GM18505 (cell line): ENCODE measurements around the gene CELSR3.

Experiments used
- ATAC-seq: cut with Tn5 transposase; IDR thresholded peaks from one replicate; pipeline ENCODE4 v1.9.1; 2021; ENCODE audit not compliant: unreplicated experiment
- POLR2A ChIP-seq: IDR thresholded peaks from 4 replicates; pipeline ENCODE4 v1.6.1; 2011; ENCODE audit warnings: borderline replicate concordance; ENCODE audit not compliant: insufficient read depth, insufficient read length; ENCODE audit errors: extremely low read depth

CELSR3 gene

DNA sequence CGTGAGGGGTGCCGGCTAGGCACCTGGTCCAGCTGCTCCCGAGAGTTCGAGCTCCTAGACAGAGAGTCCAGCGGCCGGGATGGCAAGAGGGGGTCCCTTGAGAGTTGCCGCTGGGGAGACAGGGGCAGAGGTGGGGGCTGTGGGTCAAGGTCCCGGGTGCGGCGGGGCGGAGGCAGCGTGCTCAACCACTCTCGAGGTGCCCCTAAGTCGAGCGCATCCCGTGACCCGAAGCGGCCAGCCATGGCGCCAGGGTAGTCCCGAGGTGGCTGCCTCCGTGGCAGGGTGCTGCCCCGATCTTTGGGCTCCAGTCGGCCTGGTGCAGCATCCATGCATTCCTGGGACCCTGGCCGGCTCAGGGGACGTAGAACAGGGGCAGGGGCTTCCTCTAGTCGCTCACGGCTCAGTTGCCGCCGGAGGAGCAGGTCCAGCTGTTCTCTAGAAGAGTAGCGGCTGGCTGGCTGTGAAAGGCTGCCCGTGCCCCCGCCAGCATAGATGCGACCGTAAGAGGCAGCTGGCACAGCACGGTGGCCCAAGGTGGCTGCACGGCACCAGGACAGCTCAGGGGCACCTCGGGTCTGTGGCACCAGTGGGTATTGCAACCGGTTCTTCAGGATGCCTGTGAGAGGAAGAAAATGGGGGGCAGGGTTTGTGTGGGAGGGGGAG lies 22.6 kb downstream of the CELSR3 start:
- no peak for ATAC-seq
- no peak for TF ChIP-seq POLR2A

DNA sequence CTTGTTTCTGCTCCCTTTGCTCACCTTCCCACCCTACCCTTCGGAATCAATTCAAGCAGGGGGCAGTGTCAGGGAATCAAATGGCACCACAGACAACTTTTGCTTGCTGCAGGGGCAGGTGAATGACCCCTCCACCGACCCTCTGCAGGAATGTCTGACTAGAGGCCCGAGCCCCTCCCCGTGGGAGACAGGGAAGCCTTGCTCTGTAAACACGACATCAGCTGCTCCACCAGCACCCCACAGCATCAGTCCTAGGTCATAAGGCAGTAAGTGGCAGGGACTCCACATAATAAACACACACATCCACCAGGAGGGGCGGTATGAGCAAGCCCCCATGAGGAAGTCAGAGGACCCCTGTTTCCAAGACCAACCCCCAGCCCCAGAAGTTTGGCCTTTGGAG lies 25.4 kb downstream of the CELSR3 start:
- TF ChIP-seq POLR2A, result no peak

DNA sequence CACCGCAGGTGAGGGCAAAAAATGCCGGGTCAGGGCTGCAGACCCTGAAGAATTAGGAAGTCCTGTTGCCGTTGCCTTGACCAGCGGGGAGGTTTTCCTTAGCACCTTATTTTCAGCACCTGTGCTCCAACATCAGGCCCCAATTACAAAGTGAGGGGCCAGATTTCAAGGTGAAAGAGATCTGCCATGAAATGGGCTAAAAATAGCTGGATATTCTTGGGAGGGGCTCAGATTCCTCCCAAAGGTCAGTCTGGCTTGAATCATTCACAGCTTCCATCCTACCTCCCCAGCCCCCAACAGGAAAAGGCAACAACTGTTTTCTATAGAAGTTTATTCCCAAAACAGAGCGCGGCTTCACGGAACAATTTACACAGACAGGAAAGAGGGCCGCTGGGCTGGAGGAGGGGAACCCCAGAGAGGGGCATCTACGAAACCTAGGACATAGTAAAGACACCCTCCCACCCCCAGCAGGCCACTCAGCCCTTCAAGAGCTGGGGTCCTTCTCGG lies 26.5 kb downstream of the CELSR3 start:
- no peak for TF ChIP-seq POLR2A
- no peak for ATAC-seq

More for the DNA sequence above, 25.4 kb downstream of the CELSR3 start:
- no peak for ATAC-seq

DNA sequence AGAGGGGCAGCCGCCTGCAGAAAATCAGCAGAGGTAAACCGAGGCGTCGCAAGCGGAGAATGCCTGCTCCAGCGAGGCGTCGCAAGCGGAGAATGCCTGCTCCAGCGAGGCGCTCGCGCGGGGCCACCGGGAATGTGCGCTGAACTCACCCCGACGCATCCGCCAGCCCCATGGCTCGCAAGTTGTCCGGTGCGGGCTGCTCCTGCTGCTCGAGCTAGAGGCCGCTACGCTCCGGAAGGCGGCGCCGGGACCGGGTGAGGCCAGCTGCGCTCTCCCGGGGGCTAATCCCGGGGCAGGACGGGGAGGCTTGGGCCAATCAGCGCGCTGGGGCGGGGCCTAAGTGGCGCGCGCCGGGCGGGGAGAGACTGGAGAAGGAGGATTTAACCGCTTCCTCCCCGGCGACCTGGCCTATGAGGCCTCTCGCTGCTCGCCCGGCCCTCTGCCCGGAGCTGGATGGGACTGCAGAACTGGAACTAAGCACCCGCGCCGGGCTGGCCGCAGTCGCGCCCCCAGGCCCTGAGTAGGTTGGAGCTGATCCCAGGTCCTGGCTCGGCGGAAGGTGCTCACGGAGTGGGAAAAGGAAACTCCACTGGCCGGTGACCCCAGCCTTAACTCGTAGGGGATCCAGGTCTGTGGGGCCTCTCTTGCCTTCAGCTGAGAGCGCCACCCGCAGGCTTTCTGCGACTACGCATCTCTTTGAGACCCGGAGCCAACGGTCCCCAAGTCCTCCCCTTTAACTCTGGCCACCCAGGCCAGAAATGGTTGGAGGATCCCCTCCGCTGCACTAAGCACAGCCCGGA lies 27.3 kb downstream of the CELSR3 start, which contains the start of gene SLC26A6:
Gene SLC26A6, minus strand, starts transcription at position 240 of the 800 bp plus-strand sequence. Its CDS starts 68 bp downstream, at position 172.
- peak; percentile 87 for ATAC-seq
- peak; percentile 74 for TF ChIP-seq POLR2A

DNA sequence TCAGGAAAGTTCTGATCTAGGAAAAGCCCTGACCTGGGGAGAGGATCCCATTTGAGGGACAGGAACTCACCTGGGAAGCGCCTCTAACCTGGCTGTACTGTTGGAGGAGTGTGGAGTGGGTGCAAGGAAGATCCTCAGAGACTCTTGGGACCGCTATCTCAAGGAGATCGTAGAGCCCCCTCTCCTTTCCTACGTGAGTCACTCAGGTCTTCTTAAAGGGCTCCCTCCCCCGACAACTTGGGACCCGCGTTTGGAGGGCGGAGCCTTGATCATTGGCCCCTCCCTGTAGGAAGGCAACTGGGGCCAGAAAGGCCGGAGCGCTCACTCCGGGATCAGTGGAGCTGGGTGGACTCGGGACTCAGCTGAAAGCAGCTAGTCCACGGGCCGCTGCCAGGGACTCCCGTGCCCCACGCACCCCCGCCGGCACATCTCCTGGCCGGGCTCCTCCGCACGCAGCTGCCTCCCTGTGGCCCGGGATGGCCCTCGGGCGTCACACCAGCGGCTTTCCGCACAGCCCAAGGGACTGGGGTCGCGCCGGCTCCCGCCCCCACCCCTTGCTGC lies 27.9 kb downstream of the CELSR3 start:
- peak; percentile 24 for ATAC-seq
- TF ChIP-seq POLR2A, result no peak

DNA sequence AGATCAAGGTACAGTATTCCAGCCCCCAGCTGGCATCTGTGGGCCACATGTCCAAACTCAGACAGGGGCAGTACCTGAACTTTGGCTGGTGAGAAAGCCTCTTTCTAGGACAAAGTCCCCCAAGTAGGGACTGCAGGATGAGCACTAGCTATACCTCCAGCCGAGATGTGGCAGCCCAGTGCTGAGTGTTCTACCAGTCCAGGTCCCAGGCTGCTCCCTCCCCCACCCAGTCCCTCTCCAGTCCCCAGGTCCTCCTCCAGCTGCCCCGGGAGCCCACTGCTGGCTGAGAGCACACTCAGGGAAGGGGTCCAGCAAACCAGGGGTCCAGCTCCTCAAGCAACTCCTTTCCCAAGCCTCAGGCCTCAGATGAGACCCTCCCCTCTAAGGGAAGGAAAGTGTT lies 28.9 kb downstream of the CELSR3 start:
- no peak for TF ChIP-seq POLR2A
- no peak for ATAC-seq

DNA sequence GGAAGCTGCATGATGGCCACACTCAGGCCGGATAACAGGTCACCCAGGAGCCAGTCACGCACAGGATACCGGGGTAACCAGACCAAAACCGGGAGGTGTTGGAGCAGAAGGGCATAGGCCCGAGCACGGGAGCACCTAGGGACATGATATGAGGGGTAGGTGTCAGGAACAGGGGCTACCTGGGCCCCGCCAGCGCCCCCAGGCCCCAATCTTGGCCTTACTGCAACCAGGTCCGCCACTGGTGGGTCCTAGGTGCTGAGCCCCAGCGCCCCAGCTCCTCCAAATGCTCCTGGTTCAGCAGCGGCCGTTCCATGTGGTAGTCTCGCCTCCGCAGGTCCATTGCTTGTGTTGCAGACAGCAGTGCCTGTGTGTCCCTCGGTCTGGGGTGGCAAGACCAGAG lies 29.4 kb downstream of the CELSR3 start:
- ATAC-seq, result no peak
- TF ChIP-seq POLR2A, result no peak

DNA sequence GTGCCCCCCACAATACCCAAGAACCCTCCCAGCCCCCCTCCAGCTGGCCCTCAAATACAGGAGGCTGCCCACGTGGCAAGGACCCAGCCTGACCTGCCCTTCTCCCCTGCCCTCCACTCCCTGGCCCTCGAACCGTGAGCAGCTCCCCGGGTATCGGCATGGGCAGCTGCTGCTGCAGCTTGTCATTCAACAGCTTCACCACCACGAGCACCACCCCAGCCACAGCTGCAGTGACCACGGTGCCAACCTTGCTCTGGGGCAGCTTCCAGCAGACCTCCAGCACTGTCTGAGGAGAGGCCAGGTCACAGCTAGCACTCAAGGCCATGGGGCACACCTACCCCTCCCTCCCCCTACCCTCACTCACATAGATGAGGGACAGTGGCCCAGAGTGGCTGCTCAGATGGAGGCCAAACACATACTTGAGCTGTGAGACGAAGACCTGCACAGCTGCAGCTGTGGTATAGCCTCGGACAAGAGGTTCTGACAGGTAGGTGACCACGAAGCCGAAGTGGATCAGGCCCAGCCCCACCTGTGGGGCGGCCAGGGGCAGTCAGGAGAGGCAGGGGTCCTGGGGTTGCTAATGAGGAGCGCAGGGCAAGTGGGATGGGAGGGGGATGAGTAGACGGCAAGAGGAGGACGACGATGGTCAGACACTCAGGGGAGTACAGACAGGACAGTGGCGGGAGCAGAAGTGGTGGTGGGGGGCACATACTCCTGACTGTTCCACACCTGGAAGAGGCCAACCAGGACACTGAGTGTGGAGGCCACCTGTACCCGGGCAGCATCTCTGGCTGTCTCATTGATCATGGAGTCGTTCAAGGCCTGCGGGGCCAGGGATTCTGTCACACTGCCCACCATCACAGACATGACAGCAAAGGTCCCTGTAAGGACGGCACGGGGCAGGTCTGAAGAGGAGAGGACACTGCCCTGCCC lies 30.9 kb downstream of the CELSR3 start:
- ATAC-seq, result no peak
- no peak for TF ChIP-seq POLR2A

DNA sequence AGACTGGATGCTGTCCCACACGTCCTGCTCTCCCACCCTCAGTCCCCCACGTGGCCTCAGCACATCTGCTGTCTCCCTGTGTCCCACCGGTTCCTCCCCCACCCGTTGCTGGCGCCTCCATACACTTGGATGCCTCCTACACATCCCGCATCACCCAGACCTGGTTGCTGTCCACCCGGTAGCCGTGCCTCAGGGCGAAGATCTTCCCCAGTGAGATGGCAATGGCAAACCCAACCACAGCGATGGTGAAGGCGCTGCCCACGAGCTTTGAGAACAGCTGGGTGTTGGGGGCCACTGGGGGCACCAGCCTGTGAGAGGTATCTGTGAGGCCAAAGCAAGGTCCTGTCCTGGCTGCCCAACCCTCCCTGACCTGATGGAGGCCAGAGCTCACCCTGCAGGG lies 31.9 kb downstream of the CELSR3 start:
- ATAC-seq, result no peak

DNA sequence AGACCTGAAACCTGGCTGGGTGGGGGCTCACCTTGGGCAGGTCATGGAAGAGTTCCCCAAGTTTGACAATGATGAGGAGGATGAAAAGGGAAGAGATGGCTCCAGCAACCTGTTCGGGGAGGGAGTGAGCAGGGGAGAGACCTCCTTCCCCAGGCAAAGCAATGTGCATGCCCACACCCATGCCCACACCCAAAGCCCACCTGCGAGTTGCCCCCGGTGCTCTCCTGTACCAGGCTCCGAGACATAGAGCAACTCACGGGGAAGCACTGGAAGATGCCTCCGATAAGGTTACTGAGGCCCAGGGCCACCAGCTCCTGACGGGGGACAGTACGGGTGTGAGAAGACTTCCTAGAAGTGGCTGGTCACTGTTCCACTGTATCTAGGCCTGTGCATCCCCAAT lies 32.3 kb downstream of the CELSR3 start:
- TF ChIP-seq POLR2A, result no peak
- ATAC-seq, result no peak

More for the DNA sequence above, 31.9 kb downstream of the CELSR3 start:
- no peak for TF ChIP-seq POLR2A

DNA sequence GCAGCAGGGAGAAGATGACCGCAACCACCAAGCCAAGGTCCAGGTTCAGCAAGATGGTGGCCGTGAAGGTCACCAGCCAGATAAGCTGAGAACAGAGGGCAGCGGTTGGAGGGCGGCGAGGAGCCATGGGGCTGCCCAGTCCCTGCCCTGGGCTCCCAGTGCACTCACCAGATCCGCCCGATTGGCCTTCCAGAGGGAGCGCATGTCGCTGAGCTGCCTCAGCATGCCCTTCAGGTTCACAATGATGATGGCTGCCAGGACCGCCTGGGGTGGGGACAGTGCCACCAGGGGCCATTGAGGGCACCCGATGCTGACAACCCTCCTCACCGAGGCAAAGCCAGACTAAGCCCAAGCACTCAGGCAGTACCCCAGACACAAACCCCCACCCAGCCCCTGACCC lies 32.8 kb downstream of the CELSR3 start:
- no peak for TF ChIP-seq POLR2A
- no peak for ATAC-seq

DNA sequence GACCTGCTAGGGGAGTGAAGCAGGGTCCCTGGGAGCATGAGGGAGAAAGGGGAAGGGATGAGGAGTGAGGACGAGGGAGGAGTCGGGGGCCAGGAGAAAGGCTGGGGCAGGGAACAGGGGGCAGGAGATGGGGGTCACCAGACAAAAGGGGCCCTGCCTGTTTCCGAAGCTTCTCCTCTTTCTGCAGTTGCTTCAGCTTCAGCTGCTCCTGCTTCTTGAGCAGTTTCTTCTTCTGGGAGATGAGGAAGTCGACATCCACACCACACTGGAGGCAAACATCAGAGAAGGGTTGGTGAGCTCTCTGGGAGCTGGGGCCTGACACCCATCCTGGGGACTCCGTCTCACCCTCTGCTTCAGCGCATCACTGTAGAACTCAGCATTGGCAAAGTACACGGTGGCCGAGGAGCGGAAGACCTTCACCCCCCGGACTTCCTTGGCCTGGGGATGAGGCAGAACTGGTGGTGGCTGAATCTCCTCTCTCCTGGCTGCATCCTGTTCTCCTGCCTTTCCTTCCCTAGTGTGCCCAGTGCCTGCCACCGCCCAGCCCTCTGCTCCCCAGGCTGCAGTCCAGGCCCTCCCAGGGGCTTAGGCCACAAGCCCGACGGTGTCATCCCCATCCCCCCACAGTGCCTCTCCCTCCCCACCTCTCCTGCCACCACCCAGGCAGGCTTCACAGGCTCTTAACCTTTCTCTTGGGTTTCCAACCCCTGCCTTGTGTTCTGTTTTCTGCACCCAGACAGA lies 34.2 kb downstream of the CELSR3 start:
- no peak for ATAC-seq
- TF ChIP-seq POLR2A, result no peak
